IMR-90 (cell line): ENCODE measurements around the gene KANK3. TPM values are rescaled to one million over a fixed set of nuclear protein-coding genes. Genes with fewer than 3 reads are reported as not detected.

Source experiments
- ATAC-seq: fragments of 200-7000 bp; cut with Tn5 transposase; 2 replicates; pipeline ENCODE4 v1.9.1; 2020; ENCODE audit warnings: low read depth, mild to moderate bottlenecking, moderate library complexity
- BruUV-seq: library from RNA; stranded (reverse); fragments of 400-500 nt; replicated peaks from 2 replicates; lab custom pipeline; 2021; lab: Mats Ljungman, UMichigan
- CTCF ChIA-PET: fragments of 300-600 bp; formaldehyde crosslinking; extraction: SDS; loops from one replicate; lab custom pipeline; 2021; ENCODE audit warnings: antibody characterized with exemption; lab: Yijun Ruan, JAX
- POLR2A ChIA-PET: fragments of 300-600 bp; sonication (Branson Sonifier 250); formaldehyde crosslinking; loops from one replicate; lab custom pipeline; 2022; ENCODE audit warnings: antibody characterized with exemption; ENCODE audit not compliant: unreplicated experiment; lab: Charles Lee
- DNase-seq: peaks from one replicate; pipeline ENCODE4 v3.0.0; 2013
- H2AFZ ChIP-seq: replicated peaks from 2 replicates; pipeline ENCODE3; 2013; ENCODE audit warnings: low read length, mild to moderate bottlenecking; ENCODE audit not compliant: poor library complexity
- H2AK5ac ChIP-seq: 2 replicates; pipeline ENCODE4 v1.6.1; 2013; ENCODE audit warnings: low read depth, low read length, inconsistent platforms
- H2AK9ac ChIP-seq: replicated peaks from 2 replicates; pipeline ENCODE3; 2013; ENCODE audit warnings: mild to moderate bottlenecking, low read depth, low read length, moderate library complexity; ENCODE audit not compliant: poor library complexity
- H2BK120ac ChIP-seq: 2 replicates; pipeline ENCODE4 v1.6.1; 2013; ENCODE audit warnings: low read depth, low read length, inconsistent platforms
- H2BK15ac ChIP-seq: 3 replicates; pipeline ENCODE4 v1.6.1; 2013; ENCODE audit warnings: low read depth, low read length, inconsistent platforms
- H2BK20ac ChIP-seq: 2 replicates; pipeline ENCODE4 v1.6.1; 2013; ENCODE audit warnings: low read depth, mild to moderate bottlenecking, inconsistent platforms, low read length, moderate library complexity
- H2BK5ac ChIP-seq: 2 replicates; pipeline ENCODE4 v1.6.1; 2013; ENCODE audit warnings: mild to moderate bottlenecking, low read depth, low read length, inconsistent platforms; ENCODE audit not compliant: poor library complexity, severe bottlenecking
- H3K14ac ChIP-seq: replicated peaks from 2 replicates; pipeline ENCODE4 v1.6.1; 2013; ENCODE audit warnings: low read depth, low read length, inconsistent platforms
- H3K18ac ChIP-seq: 2 replicates; pipeline ENCODE4 v1.6.1; 2013; ENCODE audit warnings: low read depth, low read length, control low read depth
- H3K23ac ChIP-seq: 2 replicates; pipeline ENCODE4 v1.6.1; 2013; ENCODE audit warnings: low read depth, low read length, inconsistent platforms
- H3K27ac ChIP-seq: 2 replicates; pipeline ENCODE4 v1.5.1; 2013; ENCODE audit warnings: mild to moderate bottlenecking, control low read depth, low read length; ENCODE audit not compliant: insufficient read depth
- H3K27me3 ChIP-seq: 2 replicates; pipeline ENCODE4 v1.6.1; 2013; ENCODE audit warnings: low read length; ENCODE audit not compliant: control insufficient read depth, insufficient read depth
- H3K36me3 ChIP-seq: 2 replicates; pipeline ENCODE4 v1.6.1; 2013; ENCODE audit warnings: low read length, mixed read lengths; ENCODE audit not compliant: control insufficient read depth, insufficient read depth
- H3K4ac ChIP-seq: 2 replicates; pipeline ENCODE4 v1.6.1; 2013; ENCODE audit warnings: low read depth, low read length, inconsistent platforms
- H3K4me1 ChIP-seq: 2 replicates; pipeline ENCODE4 v1.6.1; 2013; ENCODE audit warnings: low read length, mixed read lengths; ENCODE audit not compliant: control insufficient read depth, insufficient read depth
- H3K4me2 ChIP-seq: 2 replicates; pipeline ENCODE4 v1.6.1; 2013; ENCODE audit warnings: low read depth, mild to moderate bottlenecking, control low read depth, low read length, moderate library complexity
- H3K4me3 ChIP-seq: 2 replicates; pipeline ENCODE4 v1.5.1; 2013; ENCODE audit warnings: low read depth, mild to moderate bottlenecking, control low read depth, low read length, moderate library complexity; ENCODE audit not compliant: insufficient read depth
- H3K56ac ChIP-seq: 2 replicates; pipeline ENCODE4 v1.6.1; 2013; ENCODE audit warnings: low read length, inconsistent platforms; ENCODE audit not compliant: insufficient read depth; ENCODE audit errors: extremely low read depth
- H3K79me1 ChIP-seq, 2 experiments: 2 replicates each; pipeline ENCODE4 v1.6.1; 2013; ENCODE audit warnings: low read length in 2 of 2, inconsistent platforms in 1 of 2, low read depth in 1 of 2
- H3K9ac ChIP-seq: 2 replicates; pipeline ENCODE4 v1.6.1; 2013; ENCODE audit warnings: low read depth, low read length, control low read depth
- H3K9me1 ChIP-seq: 2 replicates; pipeline ENCODE4 v1.6.1; 2013; ENCODE audit warnings: low read length, inconsistent platforms; ENCODE audit not compliant: insufficient read depth
- H3K9me3 ChIP-seq: 2 replicates; pipeline ENCODE4 v1.6.1; 2013; ENCODE audit warnings: low read length; ENCODE audit not compliant: control insufficient read depth, insufficient read depth
- H4K20me1 ChIP-seq: 2 replicates; pipeline ENCODE4 v1.6.1; 2013; ENCODE audit warnings: low read length, inconsistent platforms; ENCODE audit not compliant: insufficient read depth
- H4K5ac ChIP-seq: 2 replicates; pipeline ENCODE4 v1.6.1; 2013; ENCODE audit warnings: mild to moderate bottlenecking, low read depth, low read length, control low read depth
- H4K8ac ChIP-seq, 2 experiments: 2 replicates each; pipeline ENCODE4 v1.6.1; 2013; ENCODE audit warnings: low read depth in 2 of 2, low read length in 2 of 2, control low read depth in 1 of 2, inconsistent platforms in 1 of 2
- H4K91ac ChIP-seq: 2 replicates; pipeline ENCODE4 v1.6.1; 2013; ENCODE audit warnings: low read depth, low read length, inconsistent platforms; ENCODE audit not compliant: insufficient read depth
- RCOR1 ChIP-seq: IDR thresholded peaks from 2 replicates; pipeline ENCODE4 v1.6.1; 2012; ENCODE audit warnings: mild to moderate bottlenecking, low read length, improper control_type of control experiment; ENCODE audit not compliant: insufficient replicate concordance
- SMC3 ChIP-seq: fragments of 150-350 bp; IDR thresholded peaks from 2 replicates; pipeline ENCODE4 v1.6.1; 2016; ENCODE audit warnings: low read depth, mild to moderate bottlenecking, antibody characterized with exemption, low read length, moderate library complexity
- WGBS, 2 experiments: methylation state at CpG; one replicate each; pipeline versions ENCODE4 v1.1.5 to v1.1.7; 2013; ENCODE audit warnings: missing lambda C conversion rate in 2 of 2; ENCODE audit not compliant: insufficient read length in 1 of 2; ENCODE audit errors: extremely low coverage in 2 of 2; 5-methylcytosine and 5-hydroxymethylcytosine counted together
- dilution Hi-C: fragments of 300-500 bp; cut with HindIII; formaldehyde crosslinking; loops from one replicate; pipeline ENCODE4 v1.14.3; 2018; ENCODE audit warnings: low sequenced_read_pairs; ENCODE audit not compliant: unreplicated experiment
- in situ Hi-C: fragments of 300-500 bp; cut with MboI; formaldehyde crosslinking; loops from 3 replicates; pipeline ENCODE4 v1.14.3; 2019; ENCODE audit warnings: low sequenced_read_pairs, inconsistent platforms, mixed read lengths
- intact Hi-C: fragments of 100-400 bp; cut with micrococcal nuclease; formaldehyde crosslinking; loops from 2 replicates; pipeline ENCODE4 v1.10.0; 2022
- polyA plus RNA-seq, 3 experiments: library from polyadenylated mRNA; depleted of rRNA; stranded (reverse); fragments of >200 nt; gene quantifications; 2 replicates each; pipeline ENCODE4 v1.2.3, GENCODE V29; 2012; ENCODE audit warnings: low replicate concordance in 1 of 3
- total RNA-seq: library from RNA; depleted of rRNA; stranded (reverse); fragments of >200 nt; gene quantifications from 2 replicates; pipeline ENCODE4 v1.2.3, GENCODE V29; 2012

Gene KANK3
- total and polyA plus RNA-seq, 2 of the 4 experiments (the other 2 are of a cell fraction) = 0.07 TPM; not detected in 1

- no peak for TF ChIP-seq SMC3
Observed at GRCh38 chr19:8360196-8360595, 17.1 kb upstream of the KANK3 start (continued).

- H2BK20ac ChIP-seq = no peak overlapping the region
- in situ Hi-C loops = loop anchor here (5.0 kb wide), 1 partner anchor 38 kb away; no protein-coding TSS in a partner anchor
- ATAC-seq = no peak
- H3K9me1 ChIP-seq = peaks cover 8% of the 10 kb centered on the region; the same call in 1 of the 2 replicates
- no peaks in the 10 kb centered on the region for H3K36me3 ChIP-seq
- H3K27ac ChIP-seq = no peak overlapping the region
- no peak overlapping the region for H4K5ac ChIP-seq
- no peak for TF ChIP-seq RCOR1
- intact Hi-C loops = no loop called here
- H2BK5ac ChIP-seq = no peak overlapping the region
- ChIA-PET CTCF (no interaction called here), POLR2A (no interaction called here)
- H4K91ac ChIP-seq = no peak overlapping the region
- peaks cover 6% of the 10 kb centered on the region; the same call in 1 of the 2 replicates for H4K20me1 ChIP-seq
- H2AK5ac ChIP-seq = peak overlapping the region; percentile 53; the same call in 1 of the 2 replicates
- no peak overlapping the region for H3K23ac ChIP-seq
- peaks cover 11% of the 10 kb centered on the region for H3K4me1 ChIP-seq
- no peak overlapping the region for H3K56ac ChIP-seq
- DNase-seq = no peak
- H3K27me3 ChIP-seq = no peaks in the 10 kb centered on the region
- no peaks in the 10 kb centered on the region for H3K79me1 ChIP-seq
- H2BK15ac ChIP-seq = no peak overlapping the region
- no peak overlapping the region for H3K4ac ChIP-seq
- dilution Hi-C loops = no loop called here
- WGBS, 2 experiments = no CpG with 5 or more reads among the region's 6 CpGs
- H2BK120ac ChIP-seq = no peak overlapping the region
- no peak overlapping the region for H3K4me3 ChIP-seq
- no TSS peak for BruUV-seq
- H2AFZ ChIP-seq = no peak overlapping the region
- no peak overlapping the region for H3K4me2 ChIP-seq
- peaks cover 3% of the 10 kb centered on the region for H3K9me3 ChIP-seq
- no peak overlapping the region for H4K8ac ChIP-seq
- no peak overlapping the region for H3K9ac ChIP-seq
- no peak overlapping the region for H3K18ac ChIP-seq
- no peak overlapping the region for H2AK9ac ChIP-seq
- no peak overlapping the region for H3K14ac ChIP-seq
Observed at GRCh38 chr19:8358948-8359347, 15.9 kb upstream of the KANK3 start.
